Activated CD8-positive, alpha-beta memory T cell treated with anti-CD3 and anti-CD28 coated beads, Interleukin-2, amount 50 U/mL, for 24 hours (primary cell): ENCODE data around the gene ZNF69.
A peak's percentile ranks its signal among the peaks of the same experiment; 100 is the strongest.
"Not testable (repeated sequence)": the region's sequence is repeated elsewhere in the genome, so short reads cannot be mapped to it uniquely, and the experiment has no call there.

Source experiments
- DNase-seq: peaks from one replicate; pipeline ENCODE4 v3.0.0-alpha.2; 2020; ENCODE audit errors: extremely low read depth

ZNF69 gene

DNA sequence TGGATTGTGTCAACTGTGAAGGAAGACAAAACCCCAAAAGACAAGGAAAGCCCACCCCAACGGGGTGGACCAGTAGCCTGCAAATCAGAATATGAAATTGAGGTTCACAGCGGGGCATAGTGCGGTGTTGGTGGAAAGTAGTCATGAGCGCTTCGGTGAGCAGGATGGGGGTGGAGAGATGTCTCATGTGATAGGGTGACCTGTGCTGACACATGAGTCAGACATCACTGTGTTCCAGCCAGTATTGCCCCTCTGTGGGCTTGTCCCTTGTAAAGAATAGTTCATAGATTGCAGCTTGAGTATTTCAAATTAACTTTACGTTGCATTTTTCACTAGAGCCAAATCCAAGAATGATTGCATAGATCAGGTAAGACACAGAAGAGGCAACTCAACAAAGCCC is 7.3 kb downstream of the ZNF69 start:
- no peak for DNase-seq

DNA sequence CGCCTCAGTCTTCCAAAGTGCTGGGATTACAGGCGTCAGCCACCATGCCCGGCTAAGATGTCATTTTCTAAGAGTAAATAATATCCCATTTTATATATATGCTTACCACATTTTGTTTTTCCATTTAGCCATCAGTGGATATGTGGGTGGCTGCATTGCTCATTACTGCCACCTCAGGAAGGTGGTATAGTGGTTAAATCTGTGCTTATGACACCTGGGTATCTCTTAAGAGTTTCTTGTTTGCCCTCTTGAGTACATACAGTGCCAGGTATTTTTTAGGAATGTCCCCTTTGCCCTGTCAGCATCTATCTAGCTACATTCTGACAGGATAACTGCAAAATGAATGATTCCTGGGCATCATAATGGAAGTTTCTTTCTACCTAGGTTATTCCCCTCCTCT is 14.6 kb downstream of the ZNF69 start:
- no peak for DNase-seq

DNA sequence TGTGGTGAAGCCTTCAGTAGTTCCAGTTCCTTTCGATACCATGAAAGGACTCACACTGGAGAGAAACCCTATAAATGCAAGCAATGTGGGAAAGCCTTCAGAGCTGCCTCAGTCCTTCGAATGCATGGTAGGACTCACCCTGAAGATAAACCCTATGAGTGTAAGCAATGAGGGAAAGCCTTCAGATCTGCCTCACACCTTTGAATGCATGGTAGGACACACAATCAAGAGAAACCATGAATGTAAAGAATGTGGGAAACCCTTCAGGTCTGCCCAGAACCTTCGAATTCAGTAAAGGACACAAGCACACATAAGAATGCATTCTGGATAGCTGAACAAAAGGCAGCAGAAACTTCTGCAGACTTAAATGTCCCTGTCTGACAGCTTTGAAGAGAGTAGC is 18.3 kb downstream of the ZNF69 start:
- DNase-seq: no peak

DNA sequence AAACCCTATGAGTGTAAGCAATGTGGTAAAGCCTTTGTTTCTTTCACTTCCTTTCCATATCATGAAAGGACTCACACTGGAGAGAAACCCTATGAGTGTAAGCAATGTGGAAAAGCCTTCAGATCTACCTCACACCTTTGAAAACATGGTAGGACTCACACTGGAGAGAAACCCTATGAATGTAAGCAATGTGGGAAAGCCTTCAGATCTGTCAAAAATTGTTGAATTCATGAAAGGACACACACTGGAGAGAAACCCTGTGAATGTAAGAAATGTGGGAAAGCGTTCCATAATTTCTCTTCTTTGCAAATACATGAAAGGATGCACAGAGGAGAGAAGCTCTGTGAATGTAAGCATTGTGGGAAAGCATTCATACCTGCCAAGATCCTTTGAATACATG is 24.4 kb downstream of the ZNF69 start:
- not testable (repeated sequence) for DNase-seq

DNA sequence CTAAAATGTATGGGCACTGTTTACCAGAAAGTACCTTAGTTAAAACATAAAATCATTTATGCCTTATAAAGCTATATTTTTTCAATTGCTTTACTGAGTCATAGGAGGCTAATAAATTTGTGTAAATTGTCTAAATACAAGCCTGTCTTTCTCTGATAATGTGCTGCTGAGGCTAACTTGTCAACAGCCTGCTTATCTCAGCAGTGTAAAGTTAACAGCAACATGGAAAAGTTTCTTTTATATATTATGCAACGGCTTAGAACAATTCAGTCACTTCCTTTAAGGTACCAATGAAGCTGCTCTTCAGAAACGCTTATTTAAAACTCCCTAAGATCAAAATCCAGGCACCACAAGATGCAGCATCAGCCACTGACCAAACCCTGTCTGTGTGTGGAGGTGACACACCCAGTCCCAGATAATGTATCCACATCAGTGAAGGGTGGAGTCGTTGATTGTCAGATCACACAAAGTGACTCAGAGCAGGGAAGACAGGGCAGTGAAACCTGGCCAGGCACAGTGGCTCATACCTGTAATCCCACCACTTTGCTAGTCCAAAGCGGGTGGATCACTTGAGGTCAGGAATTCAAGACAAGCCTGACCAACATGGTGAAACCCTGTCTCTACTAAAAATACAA is 27.0 kb downstream of the ZNF69 start:
- not testable (repeated sequence) for DNase-seq

DNA sequence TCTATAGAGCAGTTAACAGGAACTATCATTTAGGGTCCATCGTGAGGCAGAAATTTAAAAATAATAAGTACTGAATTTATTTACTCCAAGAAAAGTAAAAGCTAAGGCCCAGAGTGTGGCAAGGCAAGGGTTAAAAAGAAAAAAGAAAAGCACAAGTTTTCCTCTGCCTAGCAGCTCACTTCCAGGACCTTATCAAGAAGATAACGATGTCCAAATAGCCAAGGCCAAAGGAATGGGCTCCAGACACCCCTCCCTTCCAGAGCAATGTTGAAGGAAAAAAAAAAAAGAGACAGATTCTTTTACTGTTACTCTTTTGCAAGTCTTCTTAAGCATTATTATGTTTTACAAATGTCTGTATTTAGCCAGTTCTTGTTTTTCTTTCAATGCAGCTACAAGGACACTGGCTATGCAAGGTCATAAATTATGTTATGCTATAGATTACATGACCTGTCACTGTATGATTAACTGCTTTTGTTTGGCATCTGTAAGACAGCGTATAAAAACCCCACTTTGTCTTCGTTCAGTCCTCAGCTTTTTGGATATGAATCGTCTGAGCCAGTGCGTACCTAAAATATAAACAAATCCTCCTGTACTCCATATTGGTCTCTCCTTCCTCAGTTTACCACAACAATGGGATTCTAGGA is 34.4 kb downstream of the ZNF69 start:
- no peak for DNase-seq

DNA sequence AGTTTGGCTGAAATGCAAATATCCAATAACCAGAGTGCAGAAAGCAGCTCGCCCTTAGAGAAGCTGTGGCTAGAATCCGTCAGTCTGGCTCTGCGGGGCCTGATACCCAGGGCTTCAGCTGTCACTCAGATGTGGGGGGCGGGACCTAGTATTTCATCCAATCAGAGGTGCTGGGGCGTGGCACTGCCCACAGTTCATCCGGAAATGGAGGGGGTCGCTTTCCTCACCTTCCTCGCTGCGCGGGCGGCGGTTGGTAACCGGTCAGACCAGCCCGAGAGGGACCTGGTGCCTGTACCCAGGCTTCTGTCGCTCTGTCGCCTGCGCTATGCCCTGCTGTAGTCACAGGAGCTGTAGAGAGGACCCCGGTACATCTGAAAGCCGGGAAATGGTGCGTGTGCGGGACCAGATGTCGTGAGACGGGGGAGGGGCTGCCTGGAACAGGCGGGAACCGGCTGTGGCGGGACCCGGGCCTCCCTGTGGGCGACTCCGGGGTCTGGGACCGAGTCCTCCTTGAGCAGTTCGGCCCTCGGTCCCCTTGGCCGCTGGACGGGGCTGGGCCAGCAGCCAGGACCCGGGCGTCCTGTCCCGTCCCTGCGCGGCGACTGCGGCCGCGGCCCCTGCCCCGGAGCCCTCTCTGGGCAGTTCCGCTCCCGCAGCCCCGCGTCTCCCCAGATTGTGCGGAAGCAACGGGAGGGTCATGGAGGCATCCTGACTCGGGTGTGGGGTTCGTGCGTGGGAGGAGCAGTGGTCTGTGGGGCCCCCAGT is 37.5 kb downstream of the ZNF69 start, which contains the start of gene ZNF700:
TSS of gene ZNF700 (plus strand) at position 222 of the 765 bp plus-strand sequence. CDS start at position 326, 104 bp downstream.
- DNase-seq: peak; percentile 88

DNA sequence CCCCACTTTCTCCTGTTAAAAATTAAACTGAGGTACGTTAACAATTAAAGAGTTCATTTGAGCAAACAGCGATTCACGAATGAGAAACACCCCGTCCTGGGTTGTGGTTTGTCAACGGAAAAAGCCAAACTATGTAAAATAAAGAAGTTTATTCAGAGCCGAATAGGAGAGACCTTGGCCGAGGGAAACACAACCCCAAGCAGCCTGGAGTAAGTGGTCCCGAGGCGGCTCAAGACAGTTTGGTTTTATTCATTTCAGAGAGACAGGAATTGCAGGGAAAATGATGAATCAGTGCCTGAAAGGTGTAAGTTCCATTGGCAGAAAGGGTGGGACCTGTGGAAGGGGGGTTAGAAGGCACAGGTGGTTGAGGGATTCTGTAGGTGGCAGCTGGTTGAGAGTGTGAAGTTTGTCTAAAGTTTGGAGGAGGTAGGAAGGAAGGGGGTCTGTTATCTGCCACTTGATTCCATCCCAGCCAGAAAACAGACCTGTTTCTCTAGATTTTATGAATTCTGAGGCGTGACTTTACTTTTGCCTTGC is 38.1 kb downstream of the ZNF69 start:
- DNase-seq: not testable (repeated sequence)

DNA sequence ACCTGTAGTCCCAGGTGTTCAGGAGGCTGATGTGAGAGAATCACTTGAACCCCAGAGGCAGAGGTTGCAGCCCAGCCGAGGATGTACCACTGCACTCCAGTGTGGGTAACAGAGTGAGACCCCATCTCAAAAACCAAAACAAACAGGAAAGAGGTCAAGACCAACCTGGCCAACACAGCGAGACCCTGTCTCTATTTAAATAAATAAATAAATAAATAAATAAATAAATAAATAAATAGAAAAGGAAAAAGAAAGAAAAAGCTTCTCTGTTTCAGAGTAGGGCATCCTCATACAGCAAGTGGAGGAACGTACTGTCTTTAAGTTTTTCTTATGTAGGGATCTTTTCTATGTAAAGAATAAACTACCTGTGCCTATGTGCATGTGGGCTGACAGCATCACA is 39.6 kb downstream of the ZNF69 start:
- no peak for DNase-seq

DNA sequence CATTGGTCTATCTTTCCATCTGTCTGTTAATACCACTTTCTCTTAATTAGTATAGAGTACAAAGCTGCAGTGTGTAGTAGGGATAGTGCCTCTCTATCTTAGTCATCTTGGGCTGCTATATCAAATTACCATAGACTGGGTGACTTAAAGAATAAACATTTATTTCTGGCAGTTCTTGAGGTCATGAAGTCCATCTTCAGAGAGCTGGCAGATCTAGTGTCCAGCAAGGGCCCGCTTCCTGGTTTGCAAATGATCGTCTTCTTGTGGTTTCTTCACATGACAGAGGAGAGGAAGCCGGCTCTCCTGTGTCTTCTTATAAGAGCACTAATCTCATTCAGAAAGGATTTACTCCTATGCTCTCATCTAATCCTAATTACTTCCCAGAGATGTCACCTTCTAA is 43.5 kb downstream of the ZNF69 start:
- DNase-seq: no peak

DNA sequence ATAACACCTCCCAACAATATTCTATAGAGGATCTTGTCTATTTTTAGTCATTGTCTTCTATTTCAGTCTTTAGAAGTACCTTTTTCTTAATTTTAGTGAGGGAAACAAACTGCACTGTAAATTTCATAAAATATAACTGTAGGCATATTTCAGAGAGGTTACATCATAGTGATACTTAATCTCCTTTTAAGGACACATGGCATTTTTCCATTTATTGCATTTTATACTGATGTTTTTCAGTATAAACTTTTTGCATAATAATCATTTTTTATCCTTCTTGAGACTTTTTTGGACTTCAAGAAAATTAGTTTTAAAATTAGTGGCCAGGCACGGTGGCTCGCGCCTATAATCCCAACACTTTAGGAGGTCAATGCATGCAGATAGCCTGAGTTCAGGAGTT is 43.9 kb downstream of the ZNF69 start:
- no peak for DNase-seq

DNA sequence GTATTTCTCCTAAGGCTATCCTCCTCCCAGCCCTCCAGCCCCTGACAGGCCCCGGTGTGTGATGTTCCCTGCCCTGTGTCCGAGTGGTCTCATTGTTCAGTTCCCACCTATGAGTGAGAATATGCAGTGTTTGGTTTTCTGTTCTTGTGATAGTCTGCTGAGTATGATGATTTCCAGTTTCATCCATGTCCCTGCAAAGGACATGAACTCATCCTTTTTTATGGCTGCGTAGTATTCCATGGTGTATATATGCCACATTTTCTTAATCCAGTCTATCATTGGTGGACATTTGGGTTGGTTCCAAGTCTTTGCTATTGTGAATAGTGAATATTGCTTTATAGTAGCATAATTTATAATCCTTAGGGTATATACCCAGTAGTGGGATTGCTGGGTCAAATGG is 48.2 kb downstream of the ZNF69 start:
- DNase-seq: not testable (repeated sequence)

DNA sequence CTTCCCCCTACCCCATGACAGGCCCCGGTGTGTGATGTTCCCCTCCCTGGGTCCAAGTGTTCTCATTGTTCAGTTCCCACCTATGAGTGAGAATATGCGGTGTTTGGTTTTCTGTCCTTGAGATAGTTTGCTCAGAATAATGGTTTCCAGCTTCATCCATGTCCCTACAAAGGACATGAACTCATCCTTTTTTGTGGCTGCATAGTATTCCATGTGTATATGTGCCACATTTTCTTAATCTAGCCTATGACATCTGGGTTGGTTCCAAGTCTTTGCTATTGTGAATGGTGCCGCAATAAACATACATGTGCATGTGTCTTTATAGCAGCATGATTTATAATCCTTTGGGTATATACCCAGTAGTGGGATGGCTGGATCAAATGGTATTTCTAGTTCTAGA is 50.8 kb downstream of the ZNF69 start:
- DNase-seq: not testable (repeated sequence)

DNA sequence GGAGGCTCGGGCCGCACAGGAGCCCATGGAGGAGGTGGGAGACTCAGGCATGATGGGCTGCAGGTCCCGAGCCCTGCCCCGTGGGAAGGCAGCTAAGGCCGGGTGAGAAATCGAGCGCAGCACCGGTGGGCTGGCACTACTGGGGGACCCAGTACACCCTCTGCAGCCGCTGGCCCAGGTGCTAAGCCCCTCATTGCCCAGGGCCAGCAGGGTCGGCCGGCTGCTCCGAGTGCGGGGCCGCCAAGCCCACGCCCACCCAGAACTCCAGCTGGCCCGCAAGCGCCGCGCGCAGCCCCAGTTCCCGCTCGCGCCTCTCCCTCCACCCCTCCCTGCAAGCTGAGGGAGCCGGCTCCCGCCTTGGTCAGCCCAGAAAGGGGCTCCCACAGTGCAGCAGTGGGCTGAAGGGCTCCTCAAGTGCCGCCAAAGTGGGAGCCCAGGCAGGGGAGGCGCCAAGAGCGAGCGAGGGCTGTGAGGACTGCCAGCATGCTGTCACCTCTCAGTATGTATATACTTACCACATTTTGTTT is 53.8 kb downstream of the ZNF69 start:
- not testable (repeated sequence) for DNase-seq

DNA sequence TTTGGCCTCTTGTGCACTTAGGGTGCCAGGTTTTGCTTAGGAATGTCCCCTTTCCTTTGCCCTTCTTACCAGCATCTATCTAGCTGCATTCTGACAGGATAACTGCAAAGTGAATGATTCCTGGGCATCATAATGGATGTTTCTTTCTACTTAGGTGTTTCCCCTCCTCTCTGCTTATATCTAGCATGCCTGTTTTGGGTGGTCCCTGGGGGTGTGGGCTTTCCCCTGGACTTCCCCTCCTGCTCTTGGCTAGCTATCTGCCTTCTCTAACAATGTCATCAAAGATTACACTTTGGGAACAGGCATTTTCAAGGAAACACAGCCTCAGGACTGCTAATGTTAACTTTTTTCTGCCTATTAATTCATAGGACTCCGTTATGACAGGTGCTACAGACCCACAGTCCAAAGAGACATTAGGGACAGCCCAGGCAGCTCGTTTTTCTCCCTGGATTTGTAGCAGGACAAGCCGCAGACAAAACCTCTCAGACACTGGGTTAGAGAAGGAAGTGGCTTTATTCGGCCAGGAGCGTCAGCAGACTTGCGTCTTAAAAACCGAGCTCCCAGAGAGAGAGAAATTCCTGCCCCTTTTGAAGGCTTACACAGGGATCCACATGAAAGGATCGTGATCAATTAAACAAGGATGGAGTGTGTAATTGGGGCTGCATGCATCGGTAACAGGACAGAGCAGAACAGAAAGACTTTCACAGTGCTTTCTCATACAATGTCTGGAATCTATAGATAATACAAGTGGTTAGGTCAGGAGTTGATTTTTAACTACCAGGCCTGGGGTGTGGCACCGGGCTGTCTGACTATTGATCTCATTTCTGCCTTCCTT is 54.6 kb downstream of the ZNF69 start:
- no peak for DNase-seq

DNA sequence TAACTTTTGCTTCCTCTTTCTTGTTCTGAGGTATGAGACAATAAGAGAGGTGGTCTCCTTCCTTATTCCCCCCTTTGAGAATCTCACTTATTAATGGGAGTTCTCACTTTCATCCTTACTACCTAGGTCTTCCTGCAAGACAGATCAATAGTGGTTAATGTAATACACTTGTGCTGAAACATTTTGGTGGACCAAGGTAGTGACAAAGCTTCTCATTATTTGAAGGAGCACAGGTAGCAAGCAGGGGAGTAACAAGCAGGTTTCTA is 55.2 kb downstream of the ZNF69 start:
- DNase-seq: no peak

DNA sequence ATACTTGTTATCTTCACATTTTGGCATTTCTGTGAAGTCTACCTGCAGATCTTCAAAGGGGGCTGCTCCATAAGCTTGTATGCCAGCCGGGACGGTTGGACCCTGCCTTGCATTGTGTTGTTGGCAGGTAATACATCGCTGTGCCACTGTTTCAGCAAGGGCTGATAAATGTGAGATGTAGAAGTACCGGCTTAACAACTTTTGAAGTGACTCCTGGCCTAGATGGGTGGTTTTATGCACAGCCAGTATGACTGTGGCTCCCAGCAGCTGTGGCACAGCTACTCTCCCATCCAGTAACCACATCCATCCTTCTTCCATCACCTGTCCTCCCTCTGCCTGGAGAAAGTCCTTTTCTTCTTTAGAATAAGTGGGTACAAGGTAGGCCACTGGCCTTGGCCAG is 57.1 kb downstream of the ZNF69 start:
- no peak for DNase-seq

DNA sequence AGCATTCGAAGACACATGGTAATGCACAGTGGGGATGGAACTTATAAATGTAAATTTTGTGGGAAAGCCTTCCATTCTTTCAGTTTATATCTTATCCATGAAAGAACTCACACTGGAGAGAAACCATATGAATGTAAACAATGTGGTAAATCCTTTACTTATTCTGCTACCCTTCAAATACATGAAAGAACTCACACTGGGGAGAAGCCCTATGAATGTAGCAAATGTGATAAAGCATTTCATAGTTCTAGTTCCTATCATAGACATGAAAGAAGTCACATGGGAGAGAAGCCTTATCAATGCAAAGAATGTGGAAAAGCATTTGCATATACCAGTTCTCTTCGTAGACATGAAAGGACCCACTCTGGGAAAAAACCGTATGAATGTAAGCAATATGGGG is 61.1 kb downstream of the ZNF69 start:
- no peak for DNase-seq

DNA sequence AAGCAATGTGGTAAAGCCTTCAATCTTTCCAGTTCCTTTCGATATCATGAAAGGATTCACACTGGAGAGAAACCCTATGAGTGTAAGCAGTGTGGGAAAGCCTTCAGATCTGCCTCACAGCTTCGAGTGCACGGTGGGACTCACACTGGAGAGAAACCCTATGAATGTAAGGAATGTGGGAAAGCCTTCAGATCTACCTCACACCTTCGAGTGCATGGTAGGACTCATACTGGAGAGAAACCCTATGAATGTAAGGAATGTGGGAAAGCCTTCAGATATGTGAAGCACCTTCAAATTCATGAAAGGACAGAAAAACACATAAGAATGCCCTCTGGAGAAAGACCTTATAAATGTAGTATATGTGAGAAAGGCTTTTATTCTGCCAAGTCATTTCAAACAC is 61.6 kb downstream of the ZNF69 start:
- no peak for DNase-seq

DNA sequence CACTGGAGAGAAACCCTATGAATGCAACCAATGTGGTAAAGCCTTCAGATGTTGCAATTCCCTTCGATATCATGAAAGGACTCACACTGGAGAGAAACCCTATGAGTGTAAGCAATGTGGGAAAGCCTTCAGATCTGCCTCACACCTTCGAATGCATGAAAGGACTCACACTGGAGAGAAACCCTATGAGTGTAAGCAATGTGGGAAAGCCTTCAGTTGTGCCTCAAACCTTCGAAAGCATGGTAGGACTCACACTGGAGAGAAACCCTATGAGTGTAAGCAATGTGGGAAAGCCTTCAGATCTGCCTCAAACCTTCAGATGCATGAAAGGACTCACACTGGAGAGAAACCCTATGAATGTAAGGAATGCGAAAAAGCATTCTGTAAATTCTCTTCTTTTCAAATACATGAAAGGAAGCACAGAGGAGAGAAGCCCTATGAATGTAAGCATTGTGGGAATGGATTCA is 62.1 kb downstream of the ZNF69 start:
- DNase-seq: not testable (repeated sequence)

DNA sequence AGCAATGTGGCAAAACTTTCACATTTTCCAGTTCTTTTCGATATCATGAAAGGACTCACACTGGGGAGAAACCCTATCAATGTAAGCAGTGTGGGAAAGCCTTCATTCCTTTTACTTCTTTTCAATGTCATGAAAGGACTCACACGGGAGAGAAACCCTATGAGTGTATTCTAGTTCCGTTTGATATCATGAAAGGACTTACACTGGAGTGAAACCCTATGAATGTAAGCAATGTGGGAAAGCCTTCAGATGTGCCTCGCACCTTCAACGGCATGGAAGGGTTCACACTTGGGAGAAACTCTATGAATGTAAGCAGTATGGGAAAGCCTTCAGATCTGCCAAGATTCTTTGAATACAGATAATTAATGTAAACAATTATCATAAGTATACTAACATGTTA is 62.7 kb downstream of the ZNF69 start:
- DNase-seq: no peak
